Stomach (tissue), 9 donors: ENCODE measurements around the gene WDR76. TPM values are rescaled to one million over a fixed set of nuclear protein-coding genes. Genes with fewer than 3 reads are reported as not detected.
"Not testable (repeated sequence)": the region's sequence is repeated elsewhere in the genome, so short reads cannot be mapped to it uniquely, and the experiment has no call there.

Experiments used
- DNase-seq, 2 donors: peaks; one replicate each; pipeline versions ENCODE4 v3.0.0 to v3.0.0-alpha.2; 2013 to 2019
- H3K27ac ChIP-seq, 5 donors: fragments of 200-600 bp in 4 of 5; sonication (generic) in 4 of 5; one replicate each; pipeline ENCODE4 v1.5.1; 2013 to 2019; ENCODE audit warnings: mild to moderate bottlenecking in 1 of 5, moderate library complexity in 1 of 5
- H3K27me3 ChIP-seq, 3 donors: fragments of 200-600 bp; sonication (generic); one replicate each; pipeline ENCODE4 v1.5.1; 2017 to 2019; ENCODE audit warnings: mixed run types in 1 of 3
- H3K36me3 ChIP-seq, 4 donors: fragments of 200-600 bp; sonication (generic); 1 replicate in 3 of 4; 2 replicates in 1 of 4; pipeline ENCODE4 v1.5.1; 2016 to 2019
- H3K4me1 ChIP-seq, 4 donors: fragments of 200-600 bp; sonication (generic); one replicate each; pipeline ENCODE4 v1.5.1; 2016 to 2019
- H3K4me3 ChIP-seq, 4 donors: fragments of 200-600 bp; sonication (generic) in 3 of 4; one replicate each; pipeline ENCODE4 v1.5.1; 2016 to 2019; ENCODE audit warnings: mild to moderate bottlenecking in 1 of 4
- H3K9me3 ChIP-seq, 4 donors: fragments of 200-600 bp; sonication (generic); one replicate each; pipeline ENCODE4 v1.5.1; 2016 to 2019
- CTCF ChIP-seq, 7 experiments: fragments of 450-650 bp in 4 of 7; fragments of 200-600 bp in 3 of 7; sonication (generic) in 3 of 7; IDR thresholded peaks; one replicate each; pipeline ENCODE4 v1.5.1; 2016 to 2019; ENCODE audit warnings: antibody characterized with exemption in 7 of 7, control low read depth in 2 of 7, mild to moderate bottlenecking in 1 of 7
- EP300 ChIP-seq: sonication (generic); formaldehyde crosslinking; IDR thresholded peaks from one replicate; pipeline ENCODE4 v1.6.1; 2017; ENCODE audit warnings: antibody characterized with exemption
- POLR2A ChIP-seq, 4 donors: fragments of 450-650 bp; IDR thresholded peaks; one replicate each; pipeline ENCODE4 v1.6.1; 2016; ENCODE audit warnings: antibody characterized with exemption in 4 of 4, control low read depth in 2 of 4, mild to moderate bottlenecking in 1 of 4, moderate library complexity in 1 of 4
- POLR2AphosphoS5 ChIP-seq, 3 donors: sonication (generic); formaldehyde crosslinking; IDR thresholded peaks; one replicate each; pipeline ENCODE4 v1.6.1; 2016; ENCODE audit warnings: antibody characterized with exemption in 3 of 3
- WGBS, 5 donors: extraction: QIAGEN DNeasy Blood & Tissue Kit in 3 of 5; methylation state at CpG; one replicate each; pipeline versions ENCODE4 v1.1.5 to v1.1.7; 2013 to 2018; 5-methylcytosine and 5-hydroxymethylcytosine counted together
- intact Hi-C: fragments of 100-400 bp; cut with DNase I; formaldehyde crosslinking; loops from one replicate; pipeline ENCODE4 v1.15.1; 2023; ENCODE audit warnings: low total_unique reads
- polyA plus RNA-seq, 3 donors: library from polyadenylated mRNA; stranded (reverse); fragments of 200-250 nt; gene quantifications; one replicate each; pipeline ENCODE4 v1.2.3, GENCODE V29; 2013
- total RNA-seq, 5 donors: library from RNA; depleted of rRNA; stranded (reverse); fragments of >200 nt; gene quantifications; one replicate each; pipeline versions ENCODE4 v1.1.0 to v1.2.3, GENCODE V29; 2014 to 2016
- donor health status: healthy with polysubstance abuse.
- donor health status: Bipolar disorder and iron deficiency.
- donor health status: healthy.

The WDR76 gene
- total and polyA plus RNA-seq, 8 donors, result 1.2 to 14.5 (median 3.8) TPM

GRCh38 chr15:43799209-43799944, 27.4 kb upstream of the WDR76 start:
- DNase-seq, result peak in 1 of 2 donors; percentile 57
- TF ChIP-seq POLR2AphosphoS5 (IDR thresholded peaks at IDR 0.05) (no peak), CTCF (IDR thresholded peaks at IDR 0.05) (no peak), EP300 (no peak), POLR2A (IDR thresholded peaks at IDR 0.05) (no peak)
- Histone ChIP-seq H3K36me3 (peaks cover 32 to 84% (median 80%) of the 10 kb centered on the region in 4 donors), H3K9me3 (no peaks in the 10 kb centered on the region), H3K4me1 (peaks cover 31 to 75% (median 70%) of the 10 kb centered on the region in 4 donors), H3K4me3 (peak overlapping the region in 3 of 4 donors; percentile 87 to 97 (median 89)), H3K27ac (peak overlapping the region; percentile 83 to 99 (median 91)), H3K27me3 (no peaks in the 10 kb centered on the region)
- intact Hi-C loops, result no loop called here
- 56 to 72% (median 65%) methylated on average over 16 of the region's 16 CpGs for WGBS, 5 donors

- intact Hi-C loops, result no loop called here
- DNase-seq, result no peak
- Histone ChIP-seq H3K4me1 (peaks cover 25 to 69% (median 64%) of the 10 kb centered on the region in 4 donors), H3K4me3 (peak within 1 kb of the TSS; percentile 87 to 97 (median 88)), H3K27me3 (no peaks in the 10 kb centered on the region), H3K9me3 (no peaks in the 10 kb centered on the region), H3K36me3 (peaks cover 30 to 84% (median 80%) of the 10 kb centered on the region in 4 donors), H3K27ac (peak within 1 kb of the TSS; percentile 83 to 99 (median 91))
- 85 to 95% (median 93%) methylated on average over 8 of the region's 8 CpGs for WGBS, 5 donors
- TF ChIP-seq EP300, result no peak
- TF ChIP-seq POLR2AphosphoS5 (IDR thresholded peaks at IDR 0.05), result no peak
- no peak for TF ChIP-seq POLR2A (IDR thresholded peaks at IDR 0.05)
- TF ChIP-seq CTCF (IDR thresholded peaks at IDR 0.05), result no peak
These were observed 26.9 kb upstream of the WDR76 start, which contains the start of gene SERINC4 for GRCh38 chr15:43799945-43800285. Gene SERINC4, minus strand, starts transcription at chr15:43800220. Its CDS starts 234 bp downstream, at chr15:43799986.

GRCh38 chr15:43800286-43801141, 26.3 kb upstream of the WDR76 start, which contains the start of gene HYPK:
Gene HYPK, plus strand, starts transcription at chr15:43800599. Its CDS starts 24 bp downstream, at chr15:43800623.
- Histone ChIP-seq H3K36me3 (peaks cover 28 to 84% (median 80%) of the 10 kb centered on the region in 4 donors), H3K27ac (peak within 1 kb of the TSS; percentile 83 to 99 (median 91)), H3K27me3 (no peaks in the 10 kb centered on the region), H3K4me3 (peak within 1 kb of the TSS; percentile 87 to 97 (median 88)), H3K9me3 (no peaks in the 10 kb centered on the region), H3K4me1 (peaks cover 19 to 63% (median 58%) of the 10 kb centered on the region in 4 donors)
- DNase-seq, result peak; percentile 95 to 98
- WGBS, 5 donors, result 6 to 8% (median 7%) methylated on average over 44 of the region's 44 CpGs
- TF ChIP-seq POLR2A (IDR thresholded peaks at IDR 0.05) (peak in 2 of 4 donors; percentile 44 to 55), POLR2AphosphoS5 (IDR thresholded peaks at IDR 0.05) (peak; percentile 83 to 96 (median 84)), CTCF (IDR thresholded peaks at IDR 0.05) (no peak), EP300 (no peak)
- intact Hi-C loops, result no loop called here

GRCh38 chr15:43802676-43803075, 24.1 kb upstream of the WDR76 start:
- 93 to 99% (median 97%) methylated on average over 7 of the region's 7 CpGs for WGBS, 5 donors
- H3K27ac ChIP-seq, H3K4me3 ChIP-seq, H3K27me3 ChIP-seq, H3K9me3 ChIP-seq, DNase-seq, intact Hi-C loops: not testable (repeated sequence)
- H3K36me3 ChIP-seq, result peaks cover 39 to 84% (median 80%) of the 10 kb centered on the region in 4 donors
- peaks cover 15 to 42% (median 38%) of the 10 kb centered on the region in 4 donors for H3K4me1 ChIP-seq
